ENCODE measurements around the gene LINGO4.

LINGO4 gene

DNA sequence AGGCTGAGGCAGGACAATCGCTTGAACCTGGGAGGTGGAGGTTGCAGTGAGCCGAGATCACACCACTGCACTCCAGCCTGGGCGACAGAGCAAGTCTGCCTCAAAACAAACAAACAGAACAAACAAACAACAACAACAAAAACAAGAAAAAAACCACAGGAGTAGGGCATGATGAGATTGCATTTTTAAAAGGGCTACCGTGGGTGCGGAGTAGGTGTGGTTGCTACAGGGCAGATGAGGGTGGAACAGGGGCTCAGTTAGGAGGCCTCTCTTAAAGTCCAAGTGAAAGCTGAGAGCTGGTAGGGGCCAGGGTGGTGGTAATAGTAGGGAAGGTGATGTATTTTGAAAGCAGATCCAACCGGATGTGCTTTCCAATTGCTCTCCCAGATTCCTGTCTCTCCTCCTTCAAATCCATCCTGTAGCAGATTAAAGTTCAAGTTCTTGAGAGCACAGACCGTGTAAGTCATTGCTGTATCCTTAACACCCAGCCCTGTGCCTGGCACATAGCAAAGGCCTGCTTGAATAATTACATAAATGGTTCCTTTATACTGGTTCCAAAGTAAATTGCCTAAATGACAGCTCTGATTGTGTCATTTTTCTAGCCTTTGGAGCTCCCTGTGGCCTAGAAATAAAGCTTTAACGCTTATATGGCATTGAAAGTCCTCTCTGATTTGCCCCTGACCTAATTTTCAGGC is 4.2 kb upstream of the LINGO4 start (continued):
- TF ChIP-seq, protein P1, sequence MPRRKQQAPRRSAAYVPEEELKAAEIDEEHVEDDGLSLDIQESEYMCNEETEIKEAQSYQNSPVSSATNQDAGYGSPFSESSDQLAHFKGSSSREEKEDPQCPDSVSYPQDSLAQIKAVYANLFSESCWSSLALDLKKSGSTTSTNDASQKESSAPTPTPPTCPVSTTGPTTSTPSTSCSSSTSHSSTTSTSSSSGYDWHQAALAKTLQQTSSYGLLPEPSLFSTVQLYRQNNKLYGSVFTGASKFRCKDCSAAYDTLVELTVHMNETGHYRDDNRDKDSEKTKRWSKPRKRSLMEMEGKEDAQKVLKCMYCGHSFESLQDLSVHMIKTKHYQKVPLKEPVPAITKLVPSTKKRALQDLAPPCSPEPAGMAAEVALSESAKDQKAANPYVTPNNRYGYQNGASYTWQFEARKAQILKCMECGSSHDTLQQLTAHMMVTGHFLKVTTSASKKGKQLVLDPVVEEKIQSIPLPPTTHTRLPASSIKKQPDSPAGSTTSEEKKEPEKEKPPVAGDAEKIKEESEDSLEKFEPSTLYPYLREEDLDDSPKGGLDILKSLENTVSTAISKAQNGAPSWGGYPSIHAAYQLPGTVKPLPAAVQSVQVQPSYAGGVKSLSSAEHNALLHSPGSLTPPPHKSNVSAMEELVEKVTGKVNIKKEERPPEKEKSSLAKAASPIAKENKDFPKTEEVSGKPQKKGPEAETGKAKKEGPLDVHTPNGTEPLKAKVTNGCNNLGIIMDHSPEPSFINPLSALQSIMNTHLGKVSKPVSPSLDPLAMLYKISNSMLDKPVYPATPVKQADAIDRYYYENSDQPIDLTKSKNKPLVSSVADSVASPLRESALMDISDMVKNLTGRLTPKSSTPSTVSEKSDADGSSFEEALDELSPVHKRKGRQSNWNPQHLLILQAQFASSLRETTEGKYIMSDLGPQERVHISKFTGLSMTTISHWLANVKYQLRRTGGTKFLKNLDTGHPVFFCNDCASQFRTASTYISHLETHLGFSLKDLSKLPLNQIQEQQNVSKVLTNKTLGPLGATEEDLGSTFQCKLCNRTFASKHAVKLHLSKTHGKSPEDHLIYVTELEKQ (tag by site-specific recombination; IDR thresholded peaks at IDR 0.05; ENCODE audit: borderline replicate concordance) = no peak
- TF ChIP-seq OSR2 (tag by site-specific recombination; IDR thresholded peaks at IDR 0.05) (peak; percentile 62), ZNF16 (tag by site-specific recombination; IDR thresholded peaks at IDR 0.05; ENCODE audit: low read depth) (no peak), EGR2 (tag by site-specific recombination; IDR thresholded peaks at IDR 0.05; ENCODE audit: low read depth) (peak; percentile 12; the same call in 1 of the 2 replicates), ZNF354C (tag by site-specific recombination; IDR thresholded peaks at IDR 0.05; ENCODE audit: borderline replicate concordance, low read depth) (no peak), ZFHX2 (tag by site-specific recombination; conservative IDR thresholded peaks at IDR 0.05) (peak; percentile 65)
- TF ChIP-seq, protein P2, sequence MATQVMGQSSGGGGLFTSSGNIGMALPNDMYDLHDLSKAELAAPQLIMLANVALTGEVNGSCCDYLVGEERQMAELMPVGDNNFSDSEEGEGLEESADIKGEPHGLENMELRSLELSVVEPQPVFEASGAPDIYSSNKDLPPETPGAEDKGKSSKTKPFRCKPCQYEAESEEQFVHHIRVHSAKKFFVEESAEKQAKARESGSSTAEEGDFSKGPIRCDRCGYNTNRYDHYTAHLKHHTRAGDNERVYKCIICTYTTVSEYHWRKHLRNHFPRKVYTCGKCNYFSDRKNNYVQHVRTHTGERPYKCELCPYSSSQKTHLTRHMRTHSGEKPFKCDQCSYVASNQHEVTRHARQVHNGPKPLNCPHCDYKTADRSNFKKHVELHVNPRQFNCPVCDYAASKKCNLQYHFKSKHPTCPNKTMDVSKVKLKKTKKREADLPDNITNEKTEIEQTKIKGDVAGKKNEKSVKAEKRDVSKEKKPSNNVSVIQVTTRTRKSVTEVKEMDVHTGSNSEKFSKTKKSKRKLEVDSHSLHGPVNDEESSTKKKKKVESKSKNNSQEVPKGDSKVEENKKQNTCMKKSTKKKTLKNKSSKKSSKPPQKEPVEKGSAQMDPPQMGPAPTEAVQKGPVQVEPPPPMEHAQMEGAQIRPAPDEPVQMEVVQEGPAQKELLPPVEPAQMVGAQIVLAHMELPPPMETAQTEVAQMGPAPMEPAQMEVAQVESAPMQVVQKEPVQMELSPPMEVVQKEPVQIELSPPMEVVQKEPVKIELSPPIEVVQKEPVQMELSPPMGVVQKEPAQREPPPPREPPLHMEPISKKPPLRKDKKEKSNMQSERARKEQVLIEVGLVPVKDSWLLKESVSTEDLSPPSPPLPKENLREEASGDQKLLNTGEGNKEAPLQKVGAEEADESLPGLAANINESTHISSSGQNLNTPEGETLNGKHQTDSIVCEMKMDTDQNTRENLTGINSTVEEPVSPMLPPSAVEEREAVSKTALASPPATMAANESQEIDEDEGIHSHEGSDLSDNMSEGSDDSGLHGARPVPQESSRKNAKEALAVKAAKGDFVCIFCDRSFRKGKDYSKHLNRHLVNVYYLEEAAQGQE (tag by site-specific recombination; IDR thresholded peaks at IDR 0.05) = no peak
- TF ChIP-seq, protein P3, sequence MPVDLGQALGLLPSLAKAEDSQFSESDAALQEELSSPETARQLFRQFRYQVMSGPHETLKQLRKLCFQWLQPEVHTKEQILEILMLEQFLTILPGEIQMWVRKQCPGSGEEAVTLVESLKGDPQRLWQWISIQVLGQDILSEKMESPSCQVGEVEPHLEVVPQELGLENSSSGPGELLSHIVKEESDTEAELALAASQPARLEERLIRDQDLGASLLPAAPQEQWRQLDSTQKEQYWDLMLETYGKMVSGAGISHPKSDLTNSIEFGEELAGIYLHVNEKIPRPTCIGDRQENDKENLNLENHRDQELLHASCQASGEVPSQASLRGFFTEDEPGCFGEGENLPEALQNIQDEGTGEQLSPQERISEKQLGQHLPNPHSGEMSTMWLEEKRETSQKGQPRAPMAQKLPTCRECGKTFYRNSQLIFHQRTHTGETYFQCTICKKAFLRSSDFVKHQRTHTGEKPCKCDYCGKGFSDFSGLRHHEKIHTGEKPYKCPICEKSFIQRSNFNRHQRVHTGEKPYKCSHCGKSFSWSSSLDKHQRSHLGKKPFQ (tag by site-specific recombination; IDR thresholded peaks at IDR 0.05) = peak; percentile 48; the same call in 1 of the 2 replicates

DNA sequence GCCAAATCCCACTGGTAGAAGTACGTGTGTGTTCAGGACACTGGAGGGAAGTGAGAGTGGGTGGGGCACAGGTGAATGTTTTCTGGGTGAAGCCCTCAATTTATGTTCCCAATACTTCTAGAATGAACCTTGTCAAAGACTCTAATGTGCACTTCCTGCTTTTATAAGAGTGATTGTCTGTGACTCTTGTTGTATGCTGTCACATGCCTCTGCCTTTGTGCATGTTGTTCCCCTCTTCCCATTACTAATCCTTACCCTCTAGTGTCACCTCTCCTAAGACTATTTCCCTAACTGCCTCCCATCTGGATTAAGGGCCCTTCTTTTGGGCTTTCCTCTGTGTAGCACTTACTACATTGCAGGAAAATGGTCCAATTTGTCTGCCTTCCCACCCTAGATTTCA is 2.5 kb upstream of the LINGO4 start:
- TF ChIP-seq ZNF558 (tag by site-specific recombination; IDR thresholded peaks at IDR 0.05) = no peak
- TF ChIP-seq ZNF555 (tag by site-specific recombination; conservative IDR thresholded peaks at IDR 0.05) = no peak
- TF ChIP-seq, protein P4, sequence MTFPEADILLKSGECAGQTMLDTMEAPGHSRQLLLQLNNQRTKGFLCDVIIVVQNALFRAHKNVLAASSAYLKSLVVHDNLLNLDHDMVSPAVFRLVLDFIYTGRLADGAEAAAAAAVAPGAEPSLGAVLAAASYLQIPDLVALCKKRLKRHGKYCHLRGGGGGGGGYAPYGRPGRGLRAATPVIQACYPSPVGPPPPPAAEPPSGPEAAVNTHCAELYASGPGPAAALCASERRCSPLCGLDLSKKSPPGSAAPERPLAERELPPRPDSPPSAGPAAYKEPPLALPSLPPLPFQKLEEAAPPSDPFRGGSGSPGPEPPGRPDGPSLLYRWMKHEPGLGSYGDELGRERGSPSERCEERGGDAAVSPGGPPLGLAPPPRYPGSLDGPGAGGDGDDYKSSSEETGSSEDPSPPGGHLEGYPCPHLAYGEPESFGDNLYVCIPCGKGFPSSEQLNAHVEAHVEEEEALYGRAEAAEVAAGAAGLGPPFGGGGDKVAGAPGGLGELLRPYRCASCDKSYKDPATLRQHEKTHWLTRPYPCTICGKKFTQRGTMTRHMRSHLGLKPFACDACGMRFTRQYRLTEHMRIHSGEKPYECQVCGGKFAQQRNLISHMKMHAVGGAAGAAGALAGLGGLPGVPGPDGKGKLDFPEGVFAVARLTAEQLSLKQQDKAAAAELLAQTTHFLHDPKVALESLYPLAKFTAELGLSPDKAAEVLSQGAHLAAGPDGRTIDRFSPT (tag by site-specific recombination; IDR thresholded peaks at IDR 0.05) = no peak
- no peak for TF ChIP-seq ZNF621 (tag by site-specific recombination; IDR thresholded peaks at IDR 0.05)
- TF ChIP-seq ZNF830 (tag by site-specific recombination; IDR thresholded peaks at IDR 0.05; ENCODE audit: low read depth) = no peak
- TF ChIP-seq ZNF501 (tag by site-specific recombination; IDR thresholded peaks at IDR 0.05) = no peak
- no peak for TF ChIP-seq ZBTB21 (tag by site-specific recombination; IDR thresholded peaks at IDR 0.05)
- TF ChIP-seq ZIC2 (tag by site-specific recombination; IDR thresholded peaks at IDR 0.05) = no peak
- TF ChIP-seq ZNF776 (tag by site-specific recombination; IDR thresholded peaks at IDR 0.05; ENCODE audit: borderline replicate concordance) = no peak
- TF ChIP-seq OSR2 (tag by site-specific recombination; IDR thresholded peaks at IDR 0.05) = no peak
- TF ChIP-seq ZSCAN23 (tag by site-specific recombination; IDR thresholded peaks at IDR 0.05) = no peak
- no peak for TF ChIP-seq ZNF140 (tag by site-specific recombination; IDR thresholded peaks at IDR 0.05)
- TF ChIP-seq ZSCAN30 (tag by site-specific recombination; IDR thresholded peaks at IDR 0.05) = no peak
- no peak for TF ChIP-seq ZNF2 (tag by site-specific recombination; IDR thresholded peaks at IDR 0.05)
- TF ChIP-seq ZNF121 (tag by site-specific recombination; IDR thresholded peaks at IDR 0.05) = no peak
- TF ChIP-seq ZSCAN16 (tag by site-specific recombination; IDR thresholded peaks at IDR 0.05) = no peak
- TF ChIP-seq MEIS1 (CRISPR knock-in tag; IDR thresholded peaks at IDR 0.05; ENCODE audit: borderline replicate concordance) = no peak

More for the DNA sequence above, 2.5 kb upstream of the LINGO4 start:
- Histone ChIP-seq H3K9me3 (ENCODE audit: control insufficient read depth, insufficient read depth, low read depth, low read length) (no peaks in the 10 kb centered on the region), H3K4me3 (ENCODE audit: low read depth, low read length) (no peak overlapping the region), H3K4me1 (ENCODE audit: control insufficient read depth, insufficient read depth, low read length) (no peaks in the 10 kb centered on the region), H3K36me3 (ENCODE audit: control insufficient read depth in 2 of 2, insufficient read depth in 1 of 2, low read length in 2 of 2) (no peaks in the 10 kb centered on the region), H3K27ac (ENCODE audit: extremely low read depth, low read depth, low read length) (no peak overlapping the region)
- ChIA-PET POLR2A (no interaction called here), CTCF (interaction anchor here (0.9 to 1.6 kb wide), 2 partner anchors 36 to 73 kb away, joined by 3 read pairs; no protein-coding TSS in a partner anchor)

Measured in HEK293 (cell line).